GM12892 (cell line): ENCODE results near the gene RAB4A.

Source experiments
- POLR2A ChIP-seq: IDR thresholded peaks from 2 replicates; pipeline ENCODE4 v1.6.1; 2011; ENCODE audit warnings: low read depth, low read length, control low read depth
- POLR2AphosphoS5 ChIP-seq: IDR thresholded peaks from 2 replicates; pipeline ENCODE4 v1.6.1; 2011; ENCODE audit warnings: low read depth, low read length, control low read depth

DNA sequence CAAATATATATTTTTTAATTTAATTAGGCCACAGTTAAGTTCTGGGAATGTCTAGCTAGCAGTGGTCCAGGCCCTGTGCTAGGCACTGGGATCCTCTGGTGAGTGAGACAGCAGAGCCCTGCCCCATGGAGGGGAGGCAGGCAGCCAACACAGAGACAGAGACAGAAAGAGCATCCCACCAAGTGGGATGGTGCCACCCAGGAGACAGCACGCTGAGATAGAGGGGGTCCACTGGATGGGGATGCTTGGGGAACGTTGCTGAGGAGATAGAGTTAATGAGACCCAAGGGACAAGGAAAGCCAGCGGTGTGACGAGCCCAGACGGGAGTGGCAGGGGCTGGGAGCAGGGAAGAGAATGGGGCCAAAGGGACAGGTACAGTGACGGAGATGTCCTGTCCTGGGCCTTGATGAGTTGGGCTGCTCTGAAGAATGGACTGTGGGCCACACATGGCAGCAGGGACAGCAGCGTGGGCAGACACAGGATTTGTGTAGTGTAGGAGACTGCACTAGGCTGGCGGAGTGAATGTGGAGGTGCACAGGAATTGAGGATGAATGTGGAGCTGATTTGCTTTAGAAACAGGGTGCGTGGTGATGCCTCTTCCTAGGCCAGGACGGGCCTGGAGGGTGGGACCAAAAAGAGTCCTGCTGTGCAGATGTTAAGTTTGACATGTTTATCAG is 22.8 kb downstream of the RAB4A start:
- TF ChIP-seq POLR2A = no peak
- TF ChIP-seq POLR2AphosphoS5 = no peak
